ENCODE data around the gene ST3GAL4. TPM values are rescaled to one million over a fixed set of nuclear protein-coding genes. Genes with fewer than 3 reads are reported as not detected.

Gene ST3GAL4
- total and polyA plus RNA-seq, 9 of the 15 experiments (the other 6 are each of a cell fraction or from before 2014, with no cell fraction given), result 0.27 to 22.9 (median 10.5) TPM

GRCh38 chr11:126354631-126355323 lies 709 bp upstream of the ST3GAL4 start (continued):
- TF ChIP-seq RBM25 (IDR thresholded peaks at IDR 0.05; ENCODE audit: low read depth, low read length, severe bottlenecking) (no peak), HNRNPLL (IDR thresholded peaks at IDR 0.05; ENCODE audit: low read depth, low read length, poor library complexity, severe bottlenecking) (no peak), MBD2 (IDR thresholded peaks at IDR 0.05; ENCODE audit: borderline replicate concordance, low read depth) (no peak), FOSL1 (tag; conservative IDR thresholded peaks at IDR 0.05) (no peak), CUX1 (CRISPR knock-in tag; IDR thresholded peaks at IDR 0.05) (no peak), ZNF318 (IDR thresholded peaks at IDR 0.05; ENCODE audit: borderline replicate concordance in 1 of 2, low read depth in 1 of 2) (no peak), SP1 (CRISPR knock-in tag; IDR thresholded peaks at IDR 0.05) (peak; percentile 45; the same call in 1 of the 2 replicates), ZNF696 (CRISPR knock-in tag; conservative IDR thresholded peaks at IDR 0.05) (no peak), EHMT2 (IDR thresholded peaks at IDR 0.05) (peak; percentile 48; the same call in 1 of the 2 replicates), SIX5 (IDR thresholded peaks at IDR 0.05; ENCODE audit: borderline replicate concordance in 1 of 2, insufficient read depth in 1 of 2, low read depth in 1 of 2, low read length in 2 of 2) (no peak), ZFX (CRISPR knock-in tag; IDR thresholded peaks at IDR 0.05) (peak; percentile 53; the same call in 1 of the 2 replicates)
- TF ChIP-seq, protein P1, sequence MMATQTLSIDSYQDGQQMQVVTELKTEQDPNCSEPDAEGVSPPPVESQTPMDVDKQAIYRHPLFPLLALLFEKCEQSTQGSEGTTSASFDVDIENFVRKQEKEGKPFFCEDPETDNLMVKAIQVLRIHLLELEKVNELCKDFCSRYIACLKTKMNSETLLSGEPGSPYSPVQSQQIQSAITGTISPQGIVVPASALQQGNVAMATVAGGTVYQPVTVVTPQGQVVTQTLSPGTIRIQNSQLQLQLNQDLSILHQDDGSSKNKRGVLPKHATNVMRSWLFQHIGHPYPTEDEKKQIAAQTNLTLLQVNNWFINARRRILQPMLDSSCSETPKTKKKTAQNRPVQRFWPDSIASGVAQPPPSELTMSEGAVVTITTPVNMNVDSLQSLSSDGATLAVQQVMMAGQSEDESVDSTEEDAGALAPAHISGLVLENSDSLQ (IDR thresholded peaks at IDR 0.05), result peak; percentile 38; the same call in 1 of the 2 replicates

Measured in K562 (cell line).